CD14-positive monocyte (primary cell): Measurements from ENCODE around the gene PLCB2. TPM values are rescaled to one million over a fixed set of nuclear protein-coding genes. Genes with fewer than 3 reads are reported as not detected.
A peak's percentile ranks its signal among the peaks of the same experiment; 100 is the strongest.

Source experiments
- DNase-seq, 3 donors: peaks; one replicate each; pipeline ENCODE4 v3.0.0-alpha.2; 2011 to 2022
- H2AFZ ChIP-seq: 2 replicates; pipeline ENCODE4 v1.6.0; 2012; ENCODE audit warnings: mild to moderate bottlenecking, low read depth, low read length, inconsistent platforms; ENCODE audit not compliant: insufficient read depth, poor library complexity, severe bottlenecking
- H3K27ac ChIP-seq, 2 donors: 1 replicate in 1 of 2; 2 replicates in 1 of 2; pipeline ENCODE4 v1.5.1; 2012 to 2013; ENCODE audit warnings: low read length in 2 of 2, control low read depth in 1 of 2, inconsistent platforms in 1 of 2, low read depth in 1 of 2, mild to moderate bottlenecking in 1 of 2
- H3K27me3 ChIP-seq, 2 donors: one replicate each; pipeline versions ENCODE4 v1.6.0 to v1.6.1; 2011 to 2013; ENCODE audit warnings: low read length in 2 of 2; ENCODE audit not compliant: control insufficient read depth in 2 of 2, insufficient read depth in 2 of 2
- H3K36me3 ChIP-seq, 2 donors: replicated peaks in 1 of 2; 1 replicate in 1 of 2; 2 replicates in 1 of 2; pipeline versions ENCODE4 v1.5.1 to v1.6.1; 2012 to 2013; ENCODE audit warnings: low read length in 2 of 2, control low read depth in 1 of 2, inconsistent platforms in 1 of 2, mild to moderate bottlenecking in 1 of 2; ENCODE audit not compliant: insufficient read depth in 2 of 2, control insufficient read depth in 1 of 2
- H3K4me1 ChIP-seq, 2 donors: 1 replicate in 1 of 2; 2 replicates in 1 of 2; pipeline versions ENCODE4 v1.5.1 to v1.6.1; 2012 to 2013; ENCODE audit warnings: low read length in 2 of 2, control low read depth in 1 of 2, inconsistent platforms in 1 of 2, mild to moderate bottlenecking in 1 of 2, moderate library complexity in 1 of 2; ENCODE audit not compliant: insufficient read depth in 2 of 2, control insufficient read depth in 1 of 2
- H3K4me2 ChIP-seq: replicated peaks from 2 replicates; pipeline ENCODE3; 2012; ENCODE audit warnings: low read length, moderate library complexity, mild to moderate bottlenecking; ENCODE audit not compliant: poor library complexity, severe bottlenecking; ENCODE audit errors: extremely low read depth
- H3K4me3 ChIP-seq, 3 experiments: fragments of 200-600 bp in 1 of 3; sonication (generic) in 1 of 3; replicated peaks in 1 of 3; 1 replicate in 2 of 3; 2 replicates in 1 of 3; pipeline ENCODE4 v1.5.1; 2011 to 2013; ENCODE audit warnings: low read length in 3 of 3, mild to moderate bottlenecking in 3 of 3, control low read depth in 2 of 3, low read depth in 2 of 3, inconsistent platforms in 1 of 3, moderate library complexity in 1 of 3
- H3K79me2 ChIP-seq: 2 replicates; pipeline ENCODE4 v1.6.0; 2012; ENCODE audit warnings: mild to moderate bottlenecking, control low read depth, inconsistent platforms, low read length, moderate library complexity; ENCODE audit not compliant: insufficient read depth
- H3K9ac ChIP-seq: 2 replicates; pipeline ENCODE4 v1.6.0; 2017; ENCODE audit warnings: low read length, mild to moderate bottlenecking; ENCODE audit not compliant: insufficient read depth, poor library complexity, severe bottlenecking
- H3K9me3 ChIP-seq, 2 donors: replicated peaks in 1 of 2; 1 replicate in 1 of 2; 2 replicates in 1 of 2; pipeline versions ENCODE4 v1.5.1 to v1.6.1; 2012 to 2013; ENCODE audit warnings: low read length in 2 of 2, control low read depth in 1 of 2; ENCODE audit not compliant: control insufficient read depth in 1 of 2, insufficient read depth in 1 of 2
- H4K20me1 ChIP-seq: 2 replicates; pipeline ENCODE4 v1.6.0; 2012; ENCODE audit warnings: mild to moderate bottlenecking, low read length, control low read depth, moderate library complexity; ENCODE audit not compliant: insufficient read depth
- H3K27ac Mint-ChIP-seq, 7 donors: one replicate each; pipeline ENCODE4 v1.8.0; 2020; ENCODE audit warnings: mild to moderate bottlenecking in 7 of 7, mixed read lengths in 7 of 7, moderate library complexity in 6 of 7, inconsistent platforms in 2 of 7
- H3K27me3 Mint-ChIP-seq, 3 donors: one replicate each; pipeline ENCODE4 v1.8.0; 2021 to 2022; ENCODE audit warnings: low read depth in 3 of 3, mild to moderate bottlenecking in 3 of 3, mixed read lengths in 3 of 3, moderate library complexity in 3 of 3, inconsistent platforms in 1 of 3
- H3K36me3 Mint-ChIP-seq, 2 donors: one replicate each; pipeline ENCODE4 v1.8.0; 2020; ENCODE audit warnings: mixed read lengths in 2 of 2, inconsistent platforms in 1 of 2, mild to moderate bottlenecking in 1 of 2
- H3K4me1 Mint-ChIP-seq: one replicate; pipeline ENCODE4 v1.8.0; 2020; ENCODE audit warnings: mild to moderate bottlenecking, mixed read lengths
- H3K4me3 Mint-ChIP-seq, 2 donors: one replicate each; pipeline ENCODE4 v1.8.0; 2020; ENCODE audit warnings: mild to moderate bottlenecking in 2 of 2, mixed read lengths in 2 of 2, moderate library complexity in 1 of 2
- H3K9me3 Mint-ChIP-seq, 7 donors: one replicate each; pipeline ENCODE4 v1.8.0; 2020 to 2022; ENCODE audit warnings: mixed read lengths in 7 of 7, mild to moderate bottlenecking in 6 of 7, moderate library complexity in 6 of 7, inconsistent platforms in 2 of 7
- CTCF ChIP-seq: fragments of 200-600 bp; IDR thresholded peaks from one replicate; pipeline ENCODE4 v1.8.0; 2022; ENCODE audit warnings: antibody characterized with exemption, mild to moderate bottlenecking
- WGBS: methylation state at CpG from one replicate; pipeline ENCODE4 v1.1.5; 2013; ENCODE audit warnings: missing lambda C conversion rate; ENCODE audit not compliant: insufficient coverage; 5-methylcytosine and 5-hydroxymethylcytosine counted together
- intact Hi-C, 2 donors: fragments of 100-400 bp; cut with micrococcal nuclease; formaldehyde crosslinking; loops; one replicate each; pipeline versions ENCODE4 v1.15.0 to v1.15.1; 2023
- polyA plus RNA-seq, 3 donors: library from polyadenylated mRNA; depleted of rRNA in 1 of 3; unstranded in 2 of 3; stranded (reverse) in 1 of 3; fragments of 300-500 nt in 2 of 3; fragments of >200 nt in 1 of 3; fragmentation: Illumina TruSeq in 2 of 3; gene quantifications; 1 replicate in 2 of 3; 2 replicates in 1 of 3; pipeline ENCODE4 v1.2.3, GENCODE V29; 2012 to 2021

Gene PLCB2
- polyA plus RNA-seq, 3 donors, result 56.5 to 1,191 (median 74.5) TPM

GRCh38 chr15:40297356-40297755 lies 10.4 kb downstream of the PLCB2 start:
- peak overlapping the region in 3 of 7 donors; percentile 16 to 52 (median 33) for H3K27ac Mint-ChIP-seq
- WGBS, result 99% methylated on average over 10 of the region's 10 CpGs

GRCh38 chr15:40296561-40297230 lies 11.0 kb downstream of the PLCB2 start:
- Histone ChIP-seq H3K79me2 (peaks cover 42% of the 10 kb centered on the region), H3K4me3 (no peak overlapping the region), H3K36me3 (peaks cover 95 to 100% of the 10 kb centered on the region in 2 donors), H3K9me3 (no peaks in the 10 kb centered on the region), H3K27me3 (no peaks in the 10 kb centered on the region), H3K9ac (no peak overlapping the region), H3K27ac (peak overlapping the region in 1 of 2 donors; percentile 14), H3K4me2 (no peak overlapping the region), H4K20me1 (peaks cover 100% of the 10 kb centered on the region), H2AFZ (no peak overlapping the region), H3K4me1 (peaks cover 20 to 25% of the 10 kb centered on the region in 2 donors)
- peak overlapping the region in 1 of 7 donors; percentile 10 for H3K27ac Mint-ChIP-seq
- WGBS, result 100% methylated on average over 3 of the region's 5 CpGs
- no peaks in the 10 kb centered on the region for H3K9me3 Mint-ChIP-seq
- peaks cover 88 to 98% of the 10 kb centered on the region in 2 donors for H3K36me3 Mint-ChIP-seq
- no peak overlapping the region for H3K4me3 Mint-ChIP-seq
- peaks cover 0 to 1% (median 1%) of the 10 kb centered on the region in 3 donors for H3K27me3 Mint-ChIP-seq
- peaks cover 28% of the 10 kb centered on the region for H3K4me1 Mint-ChIP-seq
- DNase-seq, result no peak
- intact Hi-C loops, result no loop called here
- TF ChIP-seq CTCF, result no peak

More at GRCh38 chr15:40297356-40297755, 10.4 kb downstream of the PLCB2 start:
- Histone ChIP-seq H3K27me3 (no peaks in the 10 kb centered on the region), H3K27ac (no peak overlapping the region), H3K9me3 (no peaks in the 10 kb centered on the region), H3K79me2 (peaks cover 49% of the 10 kb centered on the region), H3K9ac (no peak overlapping the region), H4K20me1 (peaks cover 100% of the 10 kb centered on the region), H3K4me1 (peaks cover 27 to 32% of the 10 kb centered on the region in 2 donors), H3K4me3 (no peak overlapping the region), H3K36me3 (peaks cover 95 to 100% of the 10 kb centered on the region in 2 donors), H2AFZ (no peak overlapping the region), H3K4me2 (no peak overlapping the region)
- peaks cover 34% of the 10 kb centered on the region for H3K4me1 Mint-ChIP-seq
- intact Hi-C loops, result no loop called here
- H3K9me3 Mint-ChIP-seq, result no peaks in the 10 kb centered on the region
- no peak for TF ChIP-seq CTCF
- no peak for DNase-seq
- H3K27me3 Mint-ChIP-seq, result peaks cover 0 to 1% (median 1%) of the 10 kb centered on the region in 3 donors
- H3K4me3 Mint-ChIP-seq, result no peak overlapping the region
- H3K36me3 Mint-ChIP-seq, result peaks cover 86 to 98% of the 10 kb centered on the region in 2 donors
